ENCODE measurements around the gene MSLN.

The MSLN gene

GRCh38 chr16:813916-814412 is 53.4 kb downstream of the MSLN start:
- DNase-seq: no peak

GRCh38 chr16:814974-815373 is 54.4 kb downstream of the MSLN start:
- no peak for DNase-seq

- DNase-seq: no peak
Observed at GRCh38 chr16:815861-816260, 55.3 kb downstream of the MSLN start.

GRCh38 chr16:817001-817906 is 56.7 kb downstream of the MSLN start:
- no peak for DNase-seq

- DNase-seq: no peak
Observed at GRCh38 chr16:818132-818531, 57.6 kb downstream of the MSLN start.

Data from NCI-H2171 (cell line).